Psoas muscle (tissue), 8 donors: ENCODE results near the gene LRRK1. TPM values are rescaled to one million over a fixed set of nuclear protein-coding genes. Genes with fewer than 3 reads are reported as not detected.

ENCODE experiments used
- ATAC-seq, 4 donors: fragments of 200-7000 bp; cut with Tn5 transposase; one replicate each; pipeline ENCODE4 v1.9.1; 2020; ENCODE audit warnings: moderate library complexity in 3 of 4, mild to moderate bottlenecking in 2 of 4
- DNase-seq, 2 donors: peaks; one replicate each; pipeline ENCODE4 v3.0.0-alpha.2; 2020
- H3K27ac ChIP-seq: fragments of 200-600 bp; one replicate; pipeline ENCODE4 v1.8.0; 2022
- H3K27me3 ChIP-seq, 3 donors: fragments of 200-600 bp in 1 of 3; one replicate each; pipeline versions ENCODE4 v1.6.1 to v1.8.0; 2013 to 2022; ENCODE audit warnings: low read length in 2 of 3, mild to moderate bottlenecking in 2 of 3, moderate library complexity in 1 of 3; ENCODE audit not compliant: insufficient read depth in 3 of 3
- H3K36me3 ChIP-seq, 2 donors: fragments of 200-600 bp in 1 of 2; one replicate each; pipeline versions ENCODE4 v1.6.1 to v1.8.0; 2013 to 2022; ENCODE audit warnings: low read depth in 1 of 2, mild to moderate bottlenecking in 1 of 2, moderate library complexity in 1 of 2; ENCODE audit not compliant: insufficient read depth in 1 of 2
- H3K4me1 ChIP-seq: fragments of 200-600 bp; one replicate; pipeline ENCODE4 v1.8.0; 2022
- H3K4me3 ChIP-seq: fragments of 200-600 bp; one replicate; pipeline ENCODE4 v1.8.0; 2022; ENCODE audit warnings: mild to moderate bottlenecking
- H3K9me3 ChIP-seq: fragments of 200-600 bp; one replicate; pipeline ENCODE4 v1.8.0; 2022
- WGBS, 3 donors: extraction: QIAGEN DNeasy Blood & Tissue Kit; methylation state at CpG; one replicate each; pipeline versions ENCODE4 v1.1.6 to v1.1.7; 2013; 5-methylcytosine and 5-hydroxymethylcytosine counted together
- intact Hi-C, 2 donors: fragments of 100-400 bp; cut with DNase I; formaldehyde crosslinking; loops; one replicate each; pipeline versions ENCODE4 v1.11.0 to v1.14.2; 2022
- polyA plus RNA-seq, 3 donors: library from polyadenylated mRNA; stranded (reverse); fragments of 200-250 nt; gene quantifications; one replicate each; pipeline ENCODE4 v1.2.3, GENCODE V29; 2013
- total RNA-seq, 4 donors: library from RNA; stranded (reverse); fragmentation: NEBNext Ultra II Directional in 2 of 4; extraction: Animal tissue kit (Norgen Biotek cat#: 25700) in 2 of 4; gene quantifications; one replicate each; pipeline versions ENCODE4 v1.2.1 to v1.2.4, GENCODE V29; 2021 to 2023
- TF ChIP-seq, protein P1 (sequence below): fragments of 200-600 bp; IDR thresholded peaks from one replicate; pipeline ENCODE4 v1.8.0; 2022; ENCODE audit warnings: antibody characterized with exemption
- donor health status: healthy with polysubstance abuse.
- donor health status: DM: no; HTN: no; CAD: no; lungs with moderate emphysema.
- donor health status: Bipolar disorder and iron deficiency.
- donor health status: healthy.
- donor health status: DM: yes; HTN: yes; CAD: no.
- donor health status: DM: no; HTN: no; CAD: no.
- donor health status: DM: no; HTN: no; CAD: no.
- donor health status: DM: yes; HTN: yes; CAD: no.

The LRRK1 gene
- total and polyA plus RNA-seq, 7 donors, result 0.91 to 7.6 (median 2.6) TPM

DNA sequence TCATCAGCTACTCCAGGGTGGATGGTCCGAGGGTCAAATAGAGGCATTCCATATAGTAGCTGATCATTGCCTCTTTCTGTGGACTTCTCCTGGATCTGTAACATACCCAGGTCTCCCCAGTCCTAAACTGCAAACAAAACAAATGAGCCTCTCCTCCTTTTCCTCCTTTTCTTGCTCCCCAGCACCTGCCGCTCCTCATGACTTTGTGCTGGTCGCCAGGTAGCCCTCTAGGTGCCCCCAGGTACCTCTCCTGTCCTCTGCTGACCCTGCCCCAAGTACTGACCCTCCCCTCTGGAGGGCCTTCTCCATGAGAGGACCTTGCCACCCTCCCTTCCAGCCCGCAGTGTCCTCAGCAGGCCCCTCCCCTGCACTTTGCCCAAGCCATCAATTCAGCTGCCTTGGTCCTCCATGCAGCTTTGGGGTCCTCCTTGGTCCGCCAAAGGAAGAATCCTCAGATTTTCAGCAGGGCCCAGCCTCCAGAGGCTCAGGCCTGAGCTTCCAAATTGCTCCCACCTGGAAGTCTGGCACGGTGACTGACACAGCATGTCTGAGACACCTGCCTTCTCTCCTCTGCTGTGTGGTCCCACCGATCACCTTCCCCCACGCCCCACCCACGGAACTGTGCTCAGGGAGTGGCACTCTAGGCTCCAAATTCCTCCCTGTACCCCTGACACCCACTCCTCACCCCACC, 111.0 kb downstream of the LRRK1 start:
- intact Hi-C loops, result no loop called here
- TF ChIP-seq, protein P1, sequence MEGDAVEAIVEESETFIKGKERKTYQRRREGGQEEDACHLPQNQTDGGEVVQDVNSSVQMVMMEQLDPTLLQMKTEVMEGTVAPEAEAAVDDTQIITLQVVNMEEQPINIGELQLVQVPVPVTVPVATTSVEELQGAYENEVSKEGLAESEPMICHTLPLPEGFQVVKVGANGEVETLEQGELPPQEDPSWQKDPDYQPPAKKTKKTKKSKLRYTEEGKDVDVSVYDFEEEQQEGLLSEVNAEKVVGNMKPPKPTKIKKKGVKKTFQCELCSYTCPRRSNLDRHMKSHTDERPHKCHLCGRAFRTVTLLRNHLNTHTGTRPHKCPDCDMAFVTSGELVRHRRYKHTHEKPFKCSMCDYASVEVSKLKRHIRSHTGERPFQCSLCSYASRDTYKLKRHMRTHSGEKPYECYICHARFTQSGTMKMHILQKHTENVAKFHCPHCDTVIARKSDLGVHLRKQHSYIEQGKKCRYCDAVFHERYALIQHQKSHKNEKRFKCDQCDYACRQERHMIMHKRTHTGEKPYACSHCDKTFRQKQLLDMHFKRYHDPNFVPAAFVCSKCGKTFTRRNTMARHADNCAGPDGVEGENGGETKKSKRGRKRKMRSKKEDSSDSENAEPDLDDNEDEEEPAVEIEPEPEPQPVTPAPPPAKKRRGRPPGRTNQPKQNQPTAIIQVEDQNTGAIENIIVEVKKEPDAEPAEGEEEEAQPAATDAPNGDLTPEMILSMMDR, result no peak
- H3K4me1 ChIP-seq, result no peaks in the 10 kb centered on the region
- DNase-seq, result no peak
- 88 to 93% (median 91%) methylated on average over 9 of the region's 9 CpGs for WGBS, 3 donors
- H3K27ac ChIP-seq, result no peak overlapping the region
- H3K36me3 ChIP-seq, result peaks cover 0 to 17% of the 10 kb centered on the region in 2 donors
- H3K4me3 ChIP-seq, result no peak overlapping the region
- H3K9me3 ChIP-seq, result peaks cover 15% of the 10 kb centered on the region
- H3K27me3 ChIP-seq, result no peaks in the 10 kb centered on the region
- ATAC-seq, result no peak

DNA sequence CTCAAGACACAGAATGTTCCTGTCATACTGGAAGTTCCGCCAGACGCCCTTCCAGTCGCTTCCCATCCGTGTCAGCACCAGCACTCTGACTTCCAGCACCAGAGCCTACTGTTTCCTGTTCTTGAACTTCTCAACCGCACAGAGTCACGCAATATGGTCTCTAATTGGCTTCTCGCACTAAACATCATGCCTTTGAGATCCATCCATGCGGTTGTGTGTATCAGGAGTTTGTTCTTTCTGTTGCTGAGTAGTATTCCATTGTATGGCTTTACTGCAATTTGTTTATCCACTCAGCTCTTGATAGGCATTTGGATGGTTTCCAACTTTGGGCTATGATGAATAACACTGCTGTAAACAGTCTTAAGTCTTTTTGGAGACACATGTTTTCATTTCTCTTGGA, 112.1 kb downstream of the LRRK1 start:
- TF ChIP-seq, protein P1, result no peak
- ATAC-seq, result no peak
- peaks cover 0 to 17% of the 10 kb centered on the region in 2 donors for H3K36me3 ChIP-seq
- peaks cover 22% of the 10 kb centered on the region for H3K9me3 ChIP-seq
- no peak for DNase-seq
- no peak overlapping the region for H3K4me3 ChIP-seq
- no peaks in the 10 kb centered on the region for H3K4me1 ChIP-seq
- no peak overlapping the region for H3K27ac ChIP-seq
- no peaks in the 10 kb centered on the region for H3K27me3 ChIP-seq
- 84 to 91% (median 87%) methylated on average over 8 of the region's 8 CpGs for WGBS, 3 donors
- intact Hi-C loops, result no loop called here

DNA sequence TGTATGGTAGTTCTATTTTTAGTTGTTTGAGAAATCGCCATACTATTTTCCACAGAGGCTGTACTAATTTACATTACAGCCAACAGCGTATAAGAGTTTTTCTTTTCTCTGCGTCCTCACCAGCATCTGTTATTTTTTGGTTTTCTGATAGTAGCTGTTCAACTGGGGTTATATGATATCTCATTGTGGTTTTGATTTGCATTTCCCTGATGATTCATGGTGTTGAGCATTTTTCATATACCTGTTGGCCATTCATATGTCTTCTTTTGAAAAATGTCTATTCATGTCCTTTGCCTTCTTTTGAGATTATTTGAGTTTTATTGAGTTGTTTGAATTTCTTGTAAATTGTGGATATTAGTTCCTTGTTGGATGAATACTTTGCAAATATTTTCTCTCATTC, 114.6 kb downstream of the LRRK1 start:
- TF ChIP-seq, protein P1, result no peak
- WGBS, 3 donors, result 89 to 97% (median 95%) methylated on average over 3 of the region's 3 CpGs
- peaks cover 23% of the 10 kb centered on the region for H3K9me3 ChIP-seq
- peaks cover 0 to 7% of the 10 kb centered on the region in 2 donors for H3K36me3 ChIP-seq
- no peaks in the 10 kb centered on the region for H3K27me3 ChIP-seq
- DNase-seq (no peak), ATAC-seq (no peak)
- H3K27ac ChIP-seq, result no peak overlapping the region
- no peaks in the 10 kb centered on the region for H3K4me1 ChIP-seq
- intact Hi-C loops, result no loop called here
- no peak overlapping the region for H3K4me3 ChIP-seq

DNA sequence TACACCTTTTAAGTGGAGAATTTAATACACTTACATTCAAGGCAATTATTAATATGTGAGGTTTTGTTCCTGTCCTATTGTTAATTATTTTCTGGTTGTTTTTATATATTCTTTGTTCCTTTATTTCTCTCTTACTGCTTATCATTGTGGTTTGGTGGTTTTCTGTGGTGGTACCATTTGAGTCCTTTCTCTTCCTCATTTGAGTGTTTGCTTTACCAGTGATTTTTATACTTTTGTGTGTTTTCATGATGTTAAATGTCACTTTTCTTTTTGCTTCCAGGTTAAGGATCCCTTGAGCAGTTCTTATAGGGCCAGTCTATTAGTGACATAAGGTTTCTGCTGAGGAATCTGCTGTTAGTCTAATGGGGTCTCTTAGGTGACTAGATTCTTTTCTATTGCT, 116.5 kb downstream of the LRRK1 start:
- DNase-seq (no peak), ATAC-seq (no peak)
- no peaks in the 10 kb centered on the region for H3K4me1 ChIP-seq
- no peaks in the 10 kb centered on the region for H3K27me3 ChIP-seq
- H3K9me3 ChIP-seq, result peaks cover 23% of the 10 kb centered on the region
- H3K36me3 ChIP-seq, result no peaks in the 10 kb centered on the region
- H3K4me3 ChIP-seq, result no peak overlapping the region
- TF ChIP-seq, protein P1, result no peak
- intact Hi-C loops, result no loop called here
- no peak overlapping the region for H3K27ac ChIP-seq

DNA sequence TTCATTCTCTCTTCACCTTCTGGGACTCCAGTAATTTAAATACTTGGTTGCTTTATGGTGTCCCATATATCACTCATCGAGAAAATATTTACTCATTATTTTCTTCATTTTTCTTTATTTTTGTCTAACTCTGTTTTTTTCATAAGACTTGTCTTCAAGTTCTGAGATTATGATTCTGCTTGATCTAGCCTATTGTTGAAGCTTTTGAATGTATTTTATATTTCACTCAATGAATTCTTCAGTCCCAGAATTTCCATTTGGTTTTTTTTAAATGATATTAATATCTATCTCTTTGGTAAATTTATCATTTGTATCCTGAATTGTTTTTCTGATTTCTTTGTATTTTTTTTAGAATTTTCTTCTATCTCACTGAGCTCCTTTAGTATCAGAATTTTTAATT, 117.0 kb downstream of the LRRK1 start:
- DNase-seq (no peak), ATAC-seq (no peak)
- Histone ChIP-seq H3K9me3 (peaks cover 26% of the 10 kb centered on the region), H3K4me3 (no peak overlapping the region), H3K36me3 (no peaks in the 10 kb centered on the region), H3K4me1 (no peaks in the 10 kb centered on the region), H3K27ac (no peak overlapping the region), H3K27me3 (no peaks in the 10 kb centered on the region)
- WGBS, 3 donors, result 92 to 97% (median 95%) methylated on average over 1 of the region's 1 CpG
- TF ChIP-seq, protein P1, result no peak
- intact Hi-C loops, result no loop called here
